HG02642 (cell line): ENCODE measurements around the gene AMIGO3.

Experiments used
- ATAC-seq: cut with Tn5 transposase; IDR thresholded peaks from one replicate; pipeline ENCODE4 v1.9.1; 2021; ENCODE audit warnings: mild to moderate bottlenecking; ENCODE audit not compliant: unreplicated experiment, poor library complexity

The AMIGO3 gene

GRCh38 chr3:49671291-49672288 lies 47.9 kb downstream of the AMIGO3 start:
- no peak for ATAC-seq

- no peak for ATAC-seq
Observed at GRCh38 chr3:49670940-49671290, 48.6 kb downstream of the AMIGO3 start.

DNA sequence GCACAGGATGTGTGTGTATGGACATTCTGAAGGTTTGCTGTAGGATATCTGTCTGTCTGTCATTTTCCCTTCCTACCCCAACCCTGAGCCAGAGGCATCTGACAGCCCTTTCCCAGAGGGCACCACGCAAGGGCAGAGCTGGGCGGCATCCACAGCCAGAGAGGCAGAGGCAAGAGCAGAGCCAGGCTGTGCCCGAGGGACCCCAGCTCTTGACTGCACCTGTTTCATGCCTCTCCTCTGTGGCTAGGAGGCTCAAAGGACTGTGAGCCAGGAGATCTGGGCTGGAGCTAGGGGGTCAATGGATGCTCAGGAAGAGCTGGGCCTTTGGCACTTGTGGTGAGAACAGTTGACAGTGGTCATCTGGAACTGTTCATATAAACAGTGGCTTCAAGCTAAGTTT lies 50.1 kb downstream of the AMIGO3 start:
- ATAC-seq = no peak

GRCh38 chr3:49668861-49669260 lies 50.6 kb downstream of the AMIGO3 start:
- ATAC-seq = no peak

DNA sequence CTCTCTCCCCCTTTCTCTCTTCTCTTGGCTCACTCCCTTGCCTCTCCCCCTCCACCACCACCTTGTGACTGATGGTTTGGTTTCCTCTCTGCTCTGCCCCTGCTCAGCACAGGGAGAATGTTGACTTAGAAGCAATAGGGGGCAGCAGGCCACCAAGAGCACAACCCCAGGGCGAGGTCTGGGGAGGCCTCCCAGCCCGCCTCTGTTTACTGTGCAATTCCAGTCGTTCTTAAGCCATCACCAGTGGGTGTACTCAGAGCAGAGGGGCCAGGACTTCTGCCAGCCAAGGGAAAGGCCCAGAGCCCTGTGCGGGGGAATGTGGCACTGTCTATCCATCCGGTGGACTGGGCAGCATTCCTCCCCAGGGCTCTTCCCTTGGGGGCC lies 51.1 kb downstream of the AMIGO3 start:
- ATAC-seq = no peak

DNA sequence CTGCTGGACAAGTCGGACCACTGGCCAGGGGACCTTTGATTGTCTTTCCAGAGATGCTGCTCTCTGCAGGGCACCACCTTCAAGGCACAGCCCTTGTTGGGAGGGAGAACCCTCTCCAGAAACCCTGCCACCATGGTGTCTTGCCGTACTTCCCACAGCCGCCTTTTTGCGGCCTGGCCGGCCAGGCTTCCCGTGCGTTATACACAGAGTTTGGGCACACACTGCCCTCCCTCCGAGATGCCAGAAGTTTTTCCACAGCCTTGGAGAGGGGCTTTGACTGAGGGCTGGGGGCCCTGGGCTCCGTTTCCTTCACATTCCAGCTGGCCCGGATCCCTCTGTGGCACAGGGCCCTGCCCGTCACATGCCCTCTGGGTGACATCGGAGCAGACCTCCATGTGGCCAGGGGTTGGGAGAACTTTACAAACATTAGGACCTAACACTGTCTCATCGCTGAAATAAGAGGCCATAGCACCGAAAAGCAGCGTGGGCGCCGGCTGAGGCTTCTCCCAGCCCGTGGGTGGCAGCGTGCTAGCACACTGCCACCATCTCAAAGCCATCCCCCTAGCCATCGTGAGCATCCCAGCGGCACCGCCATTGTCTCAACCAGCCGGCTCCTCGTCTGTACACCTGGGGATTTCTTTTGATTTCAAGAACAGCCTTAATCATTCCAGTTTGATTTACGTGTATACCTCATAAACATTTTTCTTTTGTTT lies 51.6 kb downstream of the AMIGO3 start:
- no peak for ATAC-seq
